ENCODE results near the gene MARCHF9. TPM values are rescaled to one million over a fixed set of nuclear protein-coding genes. Genes with fewer than 3 reads are reported as not detected.

Gene MARCHF9
- total RNA-seq, 2 donors from 2014 or later = 13.6 to 15.8 TPM

DNA sequence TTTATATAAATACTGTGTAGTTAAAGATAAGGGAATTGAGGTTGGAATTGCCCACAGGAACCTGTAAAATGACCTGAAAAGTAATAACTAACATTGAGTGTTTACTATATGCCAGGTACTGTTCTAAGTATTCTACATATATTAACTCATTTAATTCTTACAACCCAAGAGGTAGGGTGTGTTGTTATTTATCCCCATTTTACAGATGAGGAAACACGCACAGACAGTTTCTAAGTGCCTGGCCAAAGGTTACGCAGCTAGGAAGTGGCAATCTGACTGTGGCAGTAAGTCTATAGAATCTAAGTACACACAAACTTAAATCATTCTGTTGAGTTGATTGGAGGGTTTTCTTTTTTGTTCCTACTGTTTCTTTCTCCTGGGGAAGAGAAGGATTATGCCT lies 11.1 kb upstream of the MARCHF9 start:
- H3K36me3 Mint-ChIP-seq (ENCODE audit: low read depth) = peaks cover 26% of the 10 kb centered on the region
- WGBS, 2 experiments (ENCODE audit: insufficient coverage in 1 of 2, insufficient read length in 1 of 2) = 100% methylated on average over 1 of the region's 2 CpGs; no CpG with 5 or more reads in 1 of the 2 experiments
- Histone ChIP-seq H3K9ac (ENCODE audit: extremely low read depth, low read length, poor library complexity, severe bottlenecking) (no peak overlapping the region), H3K27me3 (ENCODE audit: control insufficient read depth, insufficient read depth, low read length, poor library complexity, severe bottlenecking) (peaks cover 55% of the 10 kb centered on the region), H3K36me3 (ENCODE audit: control insufficient read depth, insufficient read depth, low read length) (peaks cover 27% of the 10 kb centered on the region), H3K27ac (ENCODE audit: low read depth, low read length) (no peak overlapping the region), H3K9me3 (ENCODE audit: control insufficient read depth, low read length) (no peaks in the 10 kb centered on the region), H3K4me3 (ENCODE audit: low read length) (no peak overlapping the region), H3K4me1 (ENCODE audit: control insufficient read depth, insufficient read depth, low read length) (no peaks in the 10 kb centered on the region)
- H3K4me3 Mint-ChIP-seq = peak overlapping the region; percentile 94
- peaks cover 54% of the 10 kb centered on the region for H3K27me3 Mint-ChIP-seq (ENCODE audit: insufficient read depth)
- H3K9me3 Mint-ChIP-seq = peaks cover 3% of the 10 kb centered on the region
- no peak overlapping the region for H3K27ac Mint-ChIP-seq
- peaks cover 7% of the 10 kb centered on the region for H3K4me1 Mint-ChIP-seq
- DNase-seq = no peak
- TF ChIP-seq, protein P1, sequence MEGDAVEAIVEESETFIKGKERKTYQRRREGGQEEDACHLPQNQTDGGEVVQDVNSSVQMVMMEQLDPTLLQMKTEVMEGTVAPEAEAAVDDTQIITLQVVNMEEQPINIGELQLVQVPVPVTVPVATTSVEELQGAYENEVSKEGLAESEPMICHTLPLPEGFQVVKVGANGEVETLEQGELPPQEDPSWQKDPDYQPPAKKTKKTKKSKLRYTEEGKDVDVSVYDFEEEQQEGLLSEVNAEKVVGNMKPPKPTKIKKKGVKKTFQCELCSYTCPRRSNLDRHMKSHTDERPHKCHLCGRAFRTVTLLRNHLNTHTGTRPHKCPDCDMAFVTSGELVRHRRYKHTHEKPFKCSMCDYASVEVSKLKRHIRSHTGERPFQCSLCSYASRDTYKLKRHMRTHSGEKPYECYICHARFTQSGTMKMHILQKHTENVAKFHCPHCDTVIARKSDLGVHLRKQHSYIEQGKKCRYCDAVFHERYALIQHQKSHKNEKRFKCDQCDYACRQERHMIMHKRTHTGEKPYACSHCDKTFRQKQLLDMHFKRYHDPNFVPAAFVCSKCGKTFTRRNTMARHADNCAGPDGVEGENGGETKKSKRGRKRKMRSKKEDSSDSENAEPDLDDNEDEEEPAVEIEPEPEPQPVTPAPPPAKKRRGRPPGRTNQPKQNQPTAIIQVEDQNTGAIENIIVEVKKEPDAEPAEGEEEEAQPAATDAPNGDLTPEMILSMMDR (conservative IDR thresholded peaks at IDR 0.05) = no peak

DNA sequence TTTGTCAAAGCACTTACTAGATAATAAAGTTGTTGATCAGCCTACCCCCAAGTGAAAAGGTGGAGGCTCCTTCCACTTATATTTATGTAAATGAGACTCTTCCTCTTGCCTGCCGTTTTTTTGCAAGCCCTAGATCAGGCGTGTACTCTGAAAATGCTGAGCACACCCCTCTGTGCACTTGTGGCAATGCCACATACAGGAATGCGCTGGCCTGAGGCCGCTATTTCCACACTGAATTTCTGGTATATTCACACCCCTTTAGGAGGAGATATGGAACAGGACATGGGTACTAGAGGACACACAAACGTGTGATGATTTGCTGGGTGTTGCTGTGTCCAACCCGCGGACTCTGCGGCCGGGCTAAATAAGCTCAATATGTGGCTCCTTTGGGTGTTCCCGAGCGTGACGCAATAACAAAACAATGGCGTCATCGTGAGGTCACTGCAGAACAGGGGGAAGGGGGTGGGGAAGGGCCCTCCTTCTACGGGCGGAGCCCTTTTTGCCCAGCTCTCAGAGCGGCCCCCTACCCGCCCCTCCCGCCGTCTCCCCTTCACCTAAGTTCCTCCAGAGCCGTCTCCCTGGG lies 10.6 kb upstream of the MARCHF9 start:
- peaks cover 3% of the 10 kb centered on the region for H3K9me3 Mint-ChIP-seq
- Histone ChIP-seq H3K27me3 (ENCODE audit: control insufficient read depth, insufficient read depth, low read length, poor library complexity, severe bottlenecking) (peaks cover 50% of the 10 kb centered on the region), H3K4me3 (ENCODE audit: low read length) (peak overlapping the region; percentile 97), H3K9me3 (ENCODE audit: control insufficient read depth, low read length) (no peaks in the 10 kb centered on the region), H3K27ac (ENCODE audit: low read depth, low read length) (peak overlapping the region; percentile 96), H3K9ac (ENCODE audit: extremely low read depth, low read length, poor library complexity, severe bottlenecking) (peak overlapping the region; percentile 97), H3K4me1 (ENCODE audit: control insufficient read depth, insufficient read depth, low read length) (no peaks in the 10 kb centered on the region), H3K36me3 (ENCODE audit: control insufficient read depth, insufficient read depth, low read length) (peaks cover 32% of the 10 kb centered on the region)
- H3K27ac Mint-ChIP-seq = peak overlapping the region; percentile 99
- DNase-seq = no peak
- H3K27me3 Mint-ChIP-seq (ENCODE audit: insufficient read depth) = peaks cover 49% of the 10 kb centered on the region
- H3K4me1 Mint-ChIP-seq = peaks cover 5% of the 10 kb centered on the region
- peaks cover 31% of the 10 kb centered on the region for H3K36me3 Mint-ChIP-seq (ENCODE audit: low read depth)
- WGBS, 2 experiments (ENCODE audit: insufficient coverage in 1 of 2, insufficient read length in 1 of 2) = 31 to 53% methylated on average over 14 to 21 of the region's 21 CpGs
- TF ChIP-seq, protein P1 (conservative IDR thresholded peaks at IDR 0.05) = no peak
- H3K4me3 Mint-ChIP-seq = peak overlapping the region; percentile 94

DNA sequence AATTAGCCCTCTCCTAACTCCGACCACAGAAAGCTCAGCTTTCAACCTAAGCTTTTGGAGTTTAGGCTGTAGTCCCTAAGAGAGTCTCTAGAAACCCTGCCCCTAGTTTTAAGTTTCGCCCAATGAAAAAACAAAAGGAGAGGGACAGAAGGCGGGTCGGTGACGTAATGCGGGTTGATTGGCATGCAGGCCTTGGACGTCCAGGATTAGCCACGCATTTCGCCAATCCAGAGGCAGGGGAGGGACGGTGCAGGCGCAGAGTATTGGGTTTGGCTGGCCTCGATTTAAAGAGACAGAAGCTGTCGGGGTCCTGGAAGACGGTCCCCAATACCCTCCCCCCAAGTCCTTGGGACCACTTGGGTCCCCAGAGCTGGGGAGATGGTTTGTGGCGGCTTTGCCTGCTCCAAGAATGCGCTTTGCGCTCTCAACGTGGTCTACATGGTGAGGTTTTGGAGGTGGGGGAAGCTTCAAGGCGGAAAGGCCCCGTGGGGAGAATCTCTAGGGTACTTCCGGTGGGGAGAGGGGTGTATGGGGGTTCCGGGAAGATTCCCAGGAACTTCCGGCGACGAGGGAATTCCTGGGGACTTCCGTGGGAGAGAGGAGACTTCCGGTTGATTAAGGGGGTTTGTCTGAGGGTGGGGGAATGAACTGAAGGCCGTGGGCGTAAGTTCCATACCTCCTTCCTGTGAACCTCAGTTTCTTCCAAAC lies 10.0 kb upstream of the MARCHF9 start, which contains the start of gene TSPAN31:
Gene TSPAN31 (plus strand): TSS at position 263 of the 708 bp plus-strand sequence. CDS start 116 bp downstream, at position 379.
- Mint-ChIP-seq H3K9me3 (peaks cover 3% of the 10 kb centered on the region), H3K4me1 (peaks cover 5% of the 10 kb centered on the region), H3K36me3 (ENCODE audit: low read depth) (peaks cover 33% of the 10 kb centered on the region), H3K4me3 (peak within 1 kb of the TSS; percentile 94), H3K27me3 (ENCODE audit: insufficient read depth) (peaks cover 42% of the 10 kb centered on the region), H3K27ac (peak within 1 kb of the TSS; percentile 99)
- H3K9ac ChIP-seq (ENCODE audit: extremely low read depth, low read length, poor library complexity, severe bottlenecking) = peak within 1 kb of the TSS; percentile 97
- H3K9me3 ChIP-seq (ENCODE audit: control insufficient read depth, low read length) = no peaks in the 10 kb centered on the region
- peaks cover 38% of the 10 kb centered on the region for H3K36me3 ChIP-seq (ENCODE audit: control insufficient read depth, insufficient read depth, low read length)
- H3K27ac ChIP-seq (ENCODE audit: low read depth, low read length) = peak within 1 kb of the TSS; percentile 96
- H3K27me3 ChIP-seq (ENCODE audit: control insufficient read depth, insufficient read depth, low read length, poor library complexity, severe bottlenecking) = peaks cover 44% of the 10 kb centered on the region
- peak within 1 kb of the TSS; percentile 97 for H3K4me3 ChIP-seq (ENCODE audit: low read length)
- H3K4me1 ChIP-seq (ENCODE audit: control insufficient read depth, insufficient read depth, low read length) = no peaks in the 10 kb centered on the region
- TF ChIP-seq, protein P1 (conservative IDR thresholded peaks at IDR 0.05) = no peak
- peak; percentile 99 for DNase-seq
- WGBS, 2 experiments (ENCODE audit: insufficient coverage in 1 of 2, insufficient read length in 1 of 2) = 4 to 13% methylated on average over 10 to 28 of the region's 29 CpGs

Data from endodermal cell (in vitro differentiated cells).